HEK293 (cell line): ENCODE results near the gene PCLO.

ENCODE experiments used
- CTCF ChIA-PET: fragments of 350-600 bp; formaldehyde crosslinking; extraction: SDS; loops from one replicate; lab custom pipeline; 2021; ENCODE audit warnings: antibody characterized with exemption; lab: Yijun Ruan, JAX
- POLR2A ChIA-PET: fragments of 300-600 bp; formaldehyde crosslinking; extraction: SDS; loops from one replicate; lab custom pipeline; 2020; ENCODE audit warnings: antibody characterized with exemption, inconsistent platforms; lab: Yijun Ruan, JAX
- H3K27ac ChIP-seq: fragments of 200-500 bp; sonication (Bioruptor generic); 2 replicates; pipeline ENCODE4 v1.5.1; 2014; ENCODE audit warnings: low read depth, low read length, control low read depth, inconsistent platforms; ENCODE audit errors: extremely low read depth
- H3K36me3 ChIP-seq, 2 experiments: fragments of 200-500 bp in 1 of 2; sonication (Bioruptor generic) in 1 of 2; 1 replicate in 1 of 2; 2 replicates in 1 of 2; pipeline ENCODE4 v1.5.1; 2014 to 2017; ENCODE audit warnings: inconsistent platforms in 2 of 2, low read length in 2 of 2; ENCODE audit not compliant: control insufficient read depth in 2 of 2, insufficient read depth in 1 of 2
- H3K4me1 ChIP-seq: fragments of 200-500 bp; sonication (Bioruptor generic); 2 replicates; pipeline ENCODE4 v1.5.1; 2014; ENCODE audit warnings: mild to moderate bottlenecking, low read length, inconsistent platforms; ENCODE audit not compliant: control insufficient read depth, insufficient read depth
- H3K4me3 ChIP-seq: 2 replicates; pipeline ENCODE4 v1.5.1; 2011; ENCODE audit warnings: low read depth, mild to moderate bottlenecking, control low read depth, low read length, moderate library complexity
- H3K9me3 ChIP-seq: fragments of 200-500 bp; sonication (Bioruptor generic); 2 replicates; pipeline ENCODE4 v1.5.1; 2014; ENCODE audit warnings: low read depth, low read length, inconsistent platforms; ENCODE audit not compliant: control insufficient read depth, insufficient read depth
- EGR2 ChIP-seq: fragments of 450-650 bp; formaldehyde crosslinking; IDR thresholded peaks from 2 replicates; pipeline ENCODE4 v1.5.1; 2016; ENCODE audit warnings: low read depth, missing biosample characterization, missing genetic modification characterization
- FEZF1 ChIP-seq: fragments of 450-650 bp; formaldehyde crosslinking; IDR thresholded peaks from 2 replicates; pipeline ENCODE4 v1.5.1; 2016; ENCODE audit warnings: missing biosample characterization, missing genetic modification characterization
- GFI1B ChIP-seq: fragments of 450-650 bp; formaldehyde crosslinking; IDR thresholded peaks from 2 replicates; pipeline ENCODE4 v1.5.1; 2016; ENCODE audit warnings: missing biosample characterization, missing genetic modification characterization
- RBAK ChIP-seq: fragments of 450-650 bp; formaldehyde crosslinking; IDR thresholded peaks from 2 replicates; pipeline ENCODE4 v1.5.1; 2016; ENCODE audit warnings: missing biosample characterization, missing genetic modification characterization
- REPIN1 ChIP-seq: fragments of 450-650 bp; formaldehyde crosslinking; IDR thresholded peaks from 2 replicates; pipeline ENCODE4 v1.5.1; 2017; ENCODE audit warnings: missing biosample characterization, missing genetic modification characterization, low read depth
- SCRT1 ChIP-seq: fragments of 450-650 bp; formaldehyde crosslinking; IDR thresholded peaks from 2 replicates; pipeline ENCODE4 v1.5.1; 2016; ENCODE audit warnings: missing biosample characterization, missing genetic modification characterization, borderline replicate concordance
- ZNF121 ChIP-seq: fragments of 450-650 bp; formaldehyde crosslinking; IDR thresholded peaks from 2 replicates; pipeline ENCODE4 v1.5.1; 2016; ENCODE audit warnings: missing biosample characterization, missing genetic modification characterization
- ZNF16 ChIP-seq: fragments of 450-650 bp; formaldehyde crosslinking; IDR thresholded peaks from 2 replicates; pipeline ENCODE4 v1.5.1; 2016; ENCODE audit warnings: low read depth, missing biosample characterization, missing genetic modification characterization
- ZNF175 ChIP-seq: fragments of 450-650 bp; formaldehyde crosslinking; IDR thresholded peaks from 2 replicates; pipeline ENCODE4 v1.5.1; 2016; ENCODE audit warnings: missing biosample characterization, missing genetic modification characterization
- ZNF184 ChIP-seq: fragments of 450-650 bp; IDR thresholded peaks from 2 replicates; pipeline ENCODE4 v1.5.1; 2018; ENCODE audit warnings: missing biosample characterization, mild to moderate bottlenecking, missing genetic modification characterization
- ZNF280D ChIP-seq: fragments of 450-650 bp; formaldehyde crosslinking; IDR thresholded peaks from 2 replicates; pipeline ENCODE4 v1.5.1; 2016; ENCODE audit warnings: missing biosample characterization, missing genetic modification characterization
- ZNF394 ChIP-seq: fragments of 450-650 bp; formaldehyde crosslinking; IDR thresholded peaks from 2 replicates; pipeline ENCODE4 v1.5.1; 2016; ENCODE audit warnings: missing biosample characterization, missing genetic modification characterization, mild to moderate bottlenecking, moderate library complexity, borderline replicate concordance
- ZNF473 ChIP-seq: fragments of 450-650 bp; formaldehyde crosslinking; IDR thresholded peaks from 2 replicates; pipeline ENCODE4 v1.5.1; 2017; ENCODE audit warnings: missing biosample characterization, missing genetic modification characterization
- ZNF544 ChIP-seq: fragments of 450-650 bp; formaldehyde crosslinking; IDR thresholded peaks from 2 replicates; pipeline ENCODE4 v1.5.0; 2017; ENCODE audit warnings: missing biosample characterization, missing genetic modification characterization
- ZNF555 ChIP-seq: fragments of 450-650 bp; formaldehyde crosslinking; conservative IDR thresholded peaks from 2 replicates; pipeline ENCODE4 v1.5.1; 2017; ENCODE audit warnings: missing biosample characterization, mild to moderate bottlenecking, missing genetic modification characterization, inconsistent platforms
- ZNF558 ChIP-seq: fragments of 450-650 bp; formaldehyde crosslinking; IDR thresholded peaks from 2 replicates; pipeline ENCODE4 v1.5.1; 2016; ENCODE audit warnings: missing biosample characterization, missing genetic modification characterization
- ZNF561 ChIP-seq: fragments of 450-650 bp; IDR thresholded peaks from 2 replicates; pipeline ENCODE4 v1.5.1; 2018; ENCODE audit warnings: missing biosample characterization, missing genetic modification characterization, borderline replicate concordance
- ZNF626 ChIP-seq: fragments of 450-650 bp; sonication (Bioruptor Pico); formaldehyde crosslinking; IDR thresholded peaks from 2 replicates; pipeline ENCODE4 v1.5.1; 2018; ENCODE audit warnings: missing biosample characterization, missing genetic modification characterization, inconsistent platforms
- ZNF677 ChIP-seq: fragments of 450-650 bp; IDR thresholded peaks from 2 replicates; pipeline ENCODE4 v1.5.0; 2018; ENCODE audit warnings: missing biosample characterization, mild to moderate bottlenecking, missing genetic modification characterization, moderate library complexity
- ZNF747 ChIP-seq: fragments of 450-650 bp; formaldehyde crosslinking; IDR thresholded peaks from 2 replicates; pipeline ENCODE4 v1.5.1; 2016; ENCODE audit warnings: missing biosample characterization, missing genetic modification characterization
- TF ChIP-seq, protein P1 (sequence below): fragments of 450-650 bp; formaldehyde crosslinking; IDR thresholded peaks from 2 replicates; pipeline ENCODE4 v1.5.1; 2016; ENCODE audit warnings: missing biosample characterization, missing genetic modification characterization
- TF ChIP-seq, protein P2 (sequence below): fragments of 450-650 bp; formaldehyde crosslinking; IDR thresholded peaks from 2 replicates; pipeline ENCODE4 v1.5.1; 2017; ENCODE audit warnings: missing biosample characterization, mild to moderate bottlenecking, missing genetic modification characterization, moderate library complexity
- TF ChIP-seq, protein P3 (sequence below): fragments of 450-650 bp; formaldehyde crosslinking; IDR thresholded peaks from 2 replicates; pipeline ENCODE4; 2016; ENCODE audit warnings: missing biosample characterization, missing genetic modification characterization
- TF ChIP-seq, protein P4 (sequence below): fragments of 450-650 bp; formaldehyde crosslinking; IDR thresholded peaks from 2 replicates; pipeline ENCODE4 v1.5.1; 2016; ENCODE audit warnings: missing biosample characterization, missing genetic modification characterization

Gene PCLO

GRCh38 chr7:83149466-83149865 is 13.2 kb downstream of the PCLO start:
- POLR2A ChIA-PET: no interaction called here
- Histone ChIP-seq H3K4me3 (no peak overlapping the region), H3K27ac (no peak overlapping the region), H3K36me3 (no peaks in the 10 kb centered on the region; a peak in 1 of 3 replicates)
- CTCF ChIA-PET: interaction anchor here (0.6 to 0.7 kb wide), 3 partner anchors 971 to 1298 kb away, joined by 4 read pairs; no protein-coding TSS in a partner anchor
- no peak for TF ChIP-seq ZNF555 (tag by site-specific recombination)
- no peak for TF ChIP-seq ZNF544 (tag by site-specific recombination)
- no peak for TF ChIP-seq SCRT1
- no peak for TF ChIP-seq ZNF16 (tag by site-specific recombination)
- TF ChIP-seq FEZF1 (tag by site-specific recombination): no peak
- TF ChIP-seq ZNF558 (tag by site-specific recombination): no peak
- no peak for TF ChIP-seq ZNF747 (tag by site-specific recombination)
- no peak for TF ChIP-seq ZNF175 (tag by site-specific recombination)
- TF ChIP-seq, protein P1, sequence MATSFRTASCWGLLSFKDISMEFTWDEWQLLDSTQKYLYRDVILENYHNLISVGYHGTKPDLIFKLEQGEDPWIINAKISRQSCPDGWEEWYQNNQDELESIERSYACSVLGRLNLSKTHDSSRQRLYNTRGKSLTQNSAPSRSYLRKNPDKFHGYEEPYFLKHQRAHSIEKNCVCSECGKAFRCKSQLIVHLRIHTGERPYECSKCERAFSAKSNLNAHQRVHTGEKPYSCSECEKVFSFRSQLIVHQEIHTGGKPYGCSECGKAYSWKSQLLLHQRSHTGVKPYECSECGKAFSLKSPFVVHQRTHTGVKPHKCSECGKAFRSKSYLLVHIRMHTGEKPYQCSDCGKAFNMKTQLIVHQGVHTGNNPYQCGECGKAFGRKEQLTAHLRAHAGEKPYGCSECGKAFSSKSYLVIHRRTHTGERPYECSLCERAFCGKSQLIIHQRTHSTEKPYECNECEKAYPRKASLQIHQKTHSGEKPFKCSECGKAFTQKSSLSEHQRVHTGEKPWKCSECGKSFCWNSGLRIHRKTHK: no peak
- TF ChIP-seq, protein P2, sequence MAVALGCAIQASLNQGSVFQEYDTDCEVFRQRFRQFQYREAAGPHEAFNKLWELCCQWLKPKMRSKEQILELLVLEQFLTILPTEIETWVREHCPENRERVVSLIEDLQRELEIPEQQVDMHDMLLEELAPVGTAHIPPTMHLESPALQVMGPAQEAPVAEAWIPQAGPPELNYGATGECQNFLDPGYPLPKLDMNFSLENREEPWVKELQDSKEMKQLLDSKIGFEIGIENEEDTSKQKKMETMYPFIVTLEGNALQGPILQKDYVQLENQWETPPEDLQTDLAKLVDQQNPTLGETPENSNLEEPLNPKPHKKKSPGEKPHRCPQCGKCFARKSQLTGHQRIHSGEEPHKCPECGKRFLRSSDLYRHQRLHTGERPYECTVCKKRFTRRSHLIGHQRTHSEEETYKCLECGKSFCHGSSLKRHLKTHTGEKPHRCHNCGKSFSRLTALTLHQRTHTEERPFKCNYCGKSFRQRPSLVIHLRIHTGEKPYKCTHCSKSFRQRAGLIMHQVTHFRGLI (tag by site-specific recombination): no peak
- TF ChIP-seq ZNF394 (tag by site-specific recombination): no peak
- TF ChIP-seq ZNF121 (tag by site-specific recombination): no peak
- TF ChIP-seq ZNF626: no peak
- no peak for TF ChIP-seq ZNF280D (tag by site-specific recombination)
- TF ChIP-seq EGR2: no peak
- no peak for TF ChIP-seq ZNF184
- no peak for TF ChIP-seq GFI1B (tag by site-specific recombination)
- TF ChIP-seq REPIN1 (tag by site-specific recombination): no peak
- TF ChIP-seq ZNF677 (tag by site-specific recombination): no peak
- TF ChIP-seq, all 188 proteins: peak for 0
- Histone ChIP-seq H3K9me3 (no peaks in the 10 kb centered on the region), H3K4me1 (no peaks in the 10 kb centered on the region)

DNA sequence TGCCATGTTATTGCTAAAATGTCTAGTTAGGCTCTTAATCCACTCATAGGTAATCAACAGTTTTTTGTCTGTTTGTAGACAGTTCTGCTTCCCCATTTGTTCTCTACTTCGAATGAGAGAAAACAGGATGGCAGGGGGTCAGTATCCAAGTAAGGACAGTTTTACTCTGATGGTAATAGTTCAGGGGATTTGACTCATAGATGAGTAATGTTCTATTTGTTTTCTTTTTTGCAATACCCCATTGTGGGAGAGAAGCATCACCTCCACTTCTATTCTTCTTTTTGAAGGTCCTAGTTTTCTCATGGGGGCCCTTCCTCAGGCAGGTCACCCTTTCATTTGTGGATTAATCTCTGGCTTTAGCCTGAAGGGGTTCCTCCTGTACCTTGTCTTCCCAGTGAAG is 13.9 kb downstream of the PCLO start:
- CTCF ChIA-PET: interaction anchor here (0.7 kb wide), 1 partner anchor 1094 kb away, joined by 4 read pairs; no protein-coding TSS in a partner anchor
- POLR2A ChIA-PET: no interaction called here
- Histone ChIP-seq H3K36me3 (peaks cover 0 to 4% of the 10 kb centered on the region in 2 experiments; a peak in 1 of 3 replicates), H3K4me1 (no peaks in the 10 kb centered on the region)
- TF ChIP-seq, protein P3, sequence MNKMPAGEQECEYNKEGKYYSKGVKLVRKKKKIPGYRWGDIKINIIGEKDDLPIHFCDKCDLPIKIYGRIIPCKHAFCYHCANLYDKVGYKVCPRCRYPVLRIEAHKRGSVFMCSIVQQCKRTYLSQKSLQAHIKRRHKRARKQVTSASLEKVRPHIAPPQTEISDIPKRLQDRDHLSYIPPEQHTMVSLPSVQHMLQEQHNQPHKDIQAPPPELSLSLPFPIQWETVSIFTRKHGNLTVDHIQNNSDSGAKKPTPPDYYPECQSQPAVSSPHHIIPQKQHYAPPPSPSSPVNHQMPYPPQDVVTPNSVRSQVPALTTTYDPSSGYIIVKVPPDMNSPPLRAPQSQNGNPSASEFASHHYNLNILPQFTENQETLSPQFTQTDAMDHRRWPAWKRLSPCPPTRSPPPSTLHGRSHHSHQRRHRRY (tag by site-specific recombination): no peak
- peak; percentile 85; the same call in 1 of the 2 replicates for TF ChIP-seq RBAK
- no peak for TF ChIP-seq ZNF473 (tag by site-specific recombination)
- TF ChIP-seq ZNF561: no peak
- TF ChIP-seq, protein P4, sequence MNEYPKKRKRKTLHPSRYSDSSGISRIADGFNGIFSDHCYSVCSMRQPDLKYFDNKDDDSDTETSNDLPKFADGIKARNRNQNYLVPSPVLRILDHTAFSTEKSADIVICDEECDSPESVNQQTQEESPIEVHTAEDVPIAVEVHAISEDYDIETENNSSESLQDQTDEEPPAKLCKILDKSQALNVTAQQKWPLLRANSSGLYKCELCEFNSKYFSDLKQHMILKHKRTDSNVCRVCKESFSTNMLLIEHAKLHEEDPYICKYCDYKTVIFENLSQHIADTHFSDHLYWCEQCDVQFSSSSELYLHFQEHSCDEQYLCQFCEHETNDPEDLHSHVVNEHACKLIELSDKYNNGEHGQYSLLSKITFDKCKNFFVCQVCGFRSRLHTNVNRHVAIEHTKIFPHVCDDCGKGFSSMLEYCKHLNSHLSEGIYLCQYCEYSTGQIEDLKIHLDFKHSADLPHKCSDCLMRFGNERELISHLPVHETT (tag by site-specific recombination): no peak
- TF ChIP-seq, all 188 proteins: peak for 1
- H3K9me3 ChIP-seq: no peaks in the 10 kb centered on the region
- no peak overlapping the region for H3K4me3 ChIP-seq
- no peak overlapping the region for H3K27ac ChIP-seq
